Measurements from ENCODE around the gene GTF3C5. TPM values are rescaled to one million over a fixed set of nuclear protein-coding genes. Genes with fewer than 3 reads are reported as not detected.

GTF3C5 gene
- total RNA-seq, 6 experiments from 2014 or later = 18.4 to 30.5 (median 19.8) TPM

DNA sequence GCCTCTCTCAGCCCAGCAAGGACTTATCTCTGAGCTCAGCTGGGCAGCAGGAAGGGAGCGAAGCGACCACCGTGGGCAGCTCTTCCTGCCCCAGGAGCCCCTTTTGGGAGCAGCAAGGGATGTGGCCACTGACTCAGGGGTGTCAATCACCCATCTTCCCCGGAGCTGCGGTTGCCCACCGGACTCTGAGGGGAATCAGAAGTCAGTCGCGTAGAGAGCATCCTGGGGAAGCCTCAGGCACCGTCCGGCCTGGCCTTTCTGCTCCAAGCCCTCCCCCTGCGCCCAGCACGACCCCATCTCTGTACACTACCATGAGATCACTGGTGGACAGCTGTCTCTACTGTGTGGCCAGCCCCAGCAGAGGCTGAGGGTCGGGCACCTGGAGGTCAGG, 27.7 kb upstream of the GTF3C5 start:
- TF ChIP-seq POLR2A (IDR thresholded peaks at IDR 0.05) = no peak
- TF ChIP-seq, protein P1, sequence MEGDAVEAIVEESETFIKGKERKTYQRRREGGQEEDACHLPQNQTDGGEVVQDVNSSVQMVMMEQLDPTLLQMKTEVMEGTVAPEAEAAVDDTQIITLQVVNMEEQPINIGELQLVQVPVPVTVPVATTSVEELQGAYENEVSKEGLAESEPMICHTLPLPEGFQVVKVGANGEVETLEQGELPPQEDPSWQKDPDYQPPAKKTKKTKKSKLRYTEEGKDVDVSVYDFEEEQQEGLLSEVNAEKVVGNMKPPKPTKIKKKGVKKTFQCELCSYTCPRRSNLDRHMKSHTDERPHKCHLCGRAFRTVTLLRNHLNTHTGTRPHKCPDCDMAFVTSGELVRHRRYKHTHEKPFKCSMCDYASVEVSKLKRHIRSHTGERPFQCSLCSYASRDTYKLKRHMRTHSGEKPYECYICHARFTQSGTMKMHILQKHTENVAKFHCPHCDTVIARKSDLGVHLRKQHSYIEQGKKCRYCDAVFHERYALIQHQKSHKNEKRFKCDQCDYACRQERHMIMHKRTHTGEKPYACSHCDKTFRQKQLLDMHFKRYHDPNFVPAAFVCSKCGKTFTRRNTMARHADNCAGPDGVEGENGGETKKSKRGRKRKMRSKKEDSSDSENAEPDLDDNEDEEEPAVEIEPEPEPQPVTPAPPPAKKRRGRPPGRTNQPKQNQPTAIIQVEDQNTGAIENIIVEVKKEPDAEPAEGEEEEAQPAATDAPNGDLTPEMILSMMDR (IDR thresholded peaks at IDR 0.05) = no peak
- no peak overlapping the region for H3K4me3 ChIP-seq
- H3K27me3 ChIP-seq = no peaks in the 10 kb centered on the region
- ATAC-seq = peak in 2 of 4 donors; percentile 26 to 32
- no peaks in the 10 kb centered on the region for H3K9me3 ChIP-seq
- H3K36me3 ChIP-seq = no peaks in the 10 kb centered on the region
- H3K4me1 ChIP-seq = no peaks in the 10 kb centered on the region
- intact Hi-C loops (cut with DNase I) = no loop called here
- DNase-seq = no peak
- H3K27ac ChIP-seq = no peak overlapping the region
- WGBS (ENCODE audit: insufficient coverage, low coverage, low lambda C conversion rate, missing lambda C conversion rate) = 19% methylated on average over 4 of the region's 13 CpGs

DNA sequence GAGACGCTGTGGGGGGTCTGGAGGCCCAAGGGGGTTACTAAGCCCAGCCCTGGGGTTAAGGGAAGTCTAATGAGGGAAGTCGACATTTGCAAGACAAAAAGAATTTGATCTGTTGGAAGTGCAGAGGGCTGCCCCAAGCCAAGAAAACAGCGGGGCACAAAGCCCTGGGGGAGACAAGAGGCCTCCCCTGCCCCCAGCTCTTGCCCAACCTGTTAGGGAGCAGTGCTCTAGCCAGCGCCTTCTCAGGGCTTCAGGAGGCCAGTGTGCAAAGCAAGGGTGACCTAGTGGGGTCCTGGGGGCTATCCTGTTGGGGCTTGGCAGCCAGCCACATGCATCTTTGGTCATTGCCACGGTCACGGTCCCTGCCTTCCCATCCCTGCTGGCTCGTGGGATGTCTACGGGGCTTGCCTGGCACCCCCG, 27.1 kb upstream of the GTF3C5 start:
- intact Hi-C loops (cut with DNase I) = no loop called here
- DNase-seq = no peak

DNA sequence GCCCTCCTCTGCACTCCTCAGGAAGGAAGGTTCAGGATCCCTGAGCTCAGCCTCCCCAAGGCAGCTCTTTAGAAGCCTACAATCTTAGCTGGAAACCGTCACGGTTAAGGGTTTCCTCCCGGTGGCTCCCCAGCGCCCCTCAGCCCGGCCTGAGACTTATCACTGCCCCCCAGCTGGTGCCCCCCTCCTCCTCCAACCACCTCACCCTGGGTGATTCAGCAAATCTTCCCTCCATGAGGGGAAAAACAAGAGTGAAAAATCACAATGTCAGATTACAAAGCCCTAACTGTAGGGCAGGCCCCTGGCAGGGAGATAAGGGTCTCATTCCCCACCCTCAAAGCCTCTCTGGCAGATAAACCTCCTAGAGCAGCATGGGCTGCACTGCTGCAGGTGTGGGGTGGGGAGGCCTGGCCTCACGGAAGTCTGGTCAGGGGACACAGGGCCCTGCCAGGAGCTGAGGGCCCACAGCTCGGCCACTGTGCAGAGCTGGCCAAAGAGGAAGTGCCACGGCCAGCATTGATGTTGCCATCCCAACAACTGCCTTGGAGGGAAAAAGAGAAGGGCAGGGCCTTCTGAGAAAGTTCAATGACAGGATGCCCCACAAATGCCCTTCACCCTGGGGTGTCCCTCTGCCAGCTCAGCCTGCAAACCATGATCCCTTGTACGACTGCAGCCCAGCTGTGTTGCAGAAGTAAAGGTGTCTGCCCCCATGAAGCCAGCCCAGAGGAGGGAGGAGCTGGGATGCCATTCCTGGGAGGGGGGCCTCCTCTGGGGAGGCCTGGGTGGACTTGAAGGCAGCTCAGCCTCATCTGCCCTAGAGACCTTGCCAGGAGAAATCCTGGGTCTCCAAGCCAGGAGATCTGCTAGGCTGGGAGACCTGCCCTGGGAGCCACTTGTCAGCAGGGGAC, 26.5 kb upstream of the GTF3C5 start:
- Histone ChIP-seq H3K27ac (no peak overlapping the region), H3K4me1 (no peaks in the 10 kb centered on the region), H3K36me3 (no peaks in the 10 kb centered on the region), H3K27me3 (no peaks in the 10 kb centered on the region), H3K4me3 (no peak overlapping the region), H3K9me3 (no peaks in the 10 kb centered on the region)
- TF ChIP-seq POLR2A (IDR thresholded peaks at IDR 0.05) = no peak
- TF ChIP-seq, protein P1 (IDR thresholded peaks at IDR 0.05) = no peak
- intact Hi-C loops (cut with DNase I) = no loop called here
- ATAC-seq = peak in 3 of 4 donors; percentile 12 to 25 (median 23)
- no peak for DNase-seq
- no CpG with 5 or more reads among the region's 9 CpGs for WGBS (ENCODE audit: insufficient coverage, low coverage, low lambda C conversion rate, missing lambda C conversion rate)

More for the DNA sequence above, 27.1 kb upstream of the GTF3C5 start:
- Histone ChIP-seq H3K27ac (no peak overlapping the region), H3K4me3 (no peak overlapping the region), H3K27me3 (no peaks in the 10 kb centered on the region), H3K4me1 (no peaks in the 10 kb centered on the region), H3K36me3 (no peaks in the 10 kb centered on the region), H3K9me3 (no peaks in the 10 kb centered on the region)
- no peak for TF ChIP-seq POLR2A (IDR thresholded peaks at IDR 0.05)
- TF ChIP-seq, protein P1 (IDR thresholded peaks at IDR 0.05) = no peak
- no peak for ATAC-seq
- WGBS (ENCODE audit: insufficient coverage, low coverage, low lambda C conversion rate, missing lambda C conversion rate) = 26% methylated on average over 2 of the region's 9 CpGs

- WGBS (ENCODE audit: insufficient coverage, low coverage, low lambda C conversion rate, missing lambda C conversion rate) = 85% methylated on average over 8 of the region's 14 CpGs
- Histone ChIP-seq H3K9me3 (no peaks in the 10 kb centered on the region), H3K4me3 (no peak overlapping the region), H3K4me1 (no peaks in the 10 kb centered on the region), H3K27ac (no peak overlapping the region), H3K27me3 (no peaks in the 10 kb centered on the region), H3K36me3 (no peaks in the 10 kb centered on the region)
- TF ChIP-seq POLR2A (IDR thresholded peaks at IDR 0.05) = no peak
- TF ChIP-seq, protein P1 (IDR thresholded peaks at IDR 0.05) = no peak
- intact Hi-C loops (cut with DNase I) = no loop called here
- peak in 1 of 3 donors; percentile 26 for DNase-seq
- no peak for ATAC-seq
Observed at GRCh38 chr9:133004999-133005760, 25.6 kb upstream of the GTF3C5 start.

All from right lobe of liver (tissue), 6 donors.